HFF-Myc (cell line): Measurements from ENCODE around the gene TPI1.

Source experiments
- DNase-seq: peaks from one replicate; pipeline ENCODE4 v3.0.0-alpha.2; 2011; ENCODE audit warnings: low read depth; ENCODE audit errors: extremely low read depth
- H3K4me3 ChIP-seq: replicated peaks from 2 replicates; pipeline ENCODE4 v1.5.1; 2011; ENCODE audit warnings: low read depth, mild to moderate bottlenecking, control low read depth, low read length
- TF ChIP-seq, protein P1 (sequence below): IDR thresholded peaks from 2 replicates; pipeline ENCODE4 v1.5.1; 2012; ENCODE audit warnings: mild to moderate bottlenecking, low read depth, low read length, control low read depth; ENCODE audit errors: missing control alignments

Gene TPI1

DNA sequence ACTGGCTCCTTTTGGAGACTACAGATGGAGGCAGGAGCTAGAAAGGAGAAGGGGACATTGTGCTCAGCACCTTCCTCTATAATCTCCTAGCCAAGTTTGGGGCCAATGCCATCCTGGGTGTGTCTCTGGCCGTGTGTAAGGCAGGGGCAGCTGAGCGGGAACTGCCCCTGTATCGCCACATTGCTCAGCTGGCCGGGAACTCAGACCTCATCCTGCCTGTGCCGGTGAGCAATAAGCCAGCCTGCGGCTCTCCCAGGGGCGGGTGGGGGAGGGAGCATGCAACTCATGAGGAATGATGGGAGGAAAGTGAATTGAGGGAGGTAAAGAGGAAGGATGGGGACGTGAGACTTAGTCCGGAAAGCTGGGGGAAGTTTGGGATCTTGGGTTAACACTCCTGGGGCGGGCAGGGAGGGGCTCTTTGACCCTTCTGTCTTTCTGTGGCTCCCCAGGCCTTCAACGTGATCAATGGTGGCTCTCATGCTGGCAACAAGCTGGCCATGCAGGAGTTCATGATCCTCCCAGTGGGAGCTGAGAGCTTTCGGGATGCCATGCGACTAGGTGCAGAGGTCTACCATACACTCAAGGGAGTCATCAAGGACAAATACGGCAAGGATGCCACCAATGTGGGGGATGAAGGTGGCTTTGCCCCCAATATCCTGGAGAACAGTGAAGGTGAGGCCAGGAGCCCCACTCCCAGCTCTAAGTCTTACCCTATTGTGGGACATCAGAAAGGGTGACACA is 50.3 kb downstream of the TPI1 start:
- H3K4me3 ChIP-seq: no peak overlapping the region
- DNase-seq: no peak
- TF ChIP-seq, protein P1, sequence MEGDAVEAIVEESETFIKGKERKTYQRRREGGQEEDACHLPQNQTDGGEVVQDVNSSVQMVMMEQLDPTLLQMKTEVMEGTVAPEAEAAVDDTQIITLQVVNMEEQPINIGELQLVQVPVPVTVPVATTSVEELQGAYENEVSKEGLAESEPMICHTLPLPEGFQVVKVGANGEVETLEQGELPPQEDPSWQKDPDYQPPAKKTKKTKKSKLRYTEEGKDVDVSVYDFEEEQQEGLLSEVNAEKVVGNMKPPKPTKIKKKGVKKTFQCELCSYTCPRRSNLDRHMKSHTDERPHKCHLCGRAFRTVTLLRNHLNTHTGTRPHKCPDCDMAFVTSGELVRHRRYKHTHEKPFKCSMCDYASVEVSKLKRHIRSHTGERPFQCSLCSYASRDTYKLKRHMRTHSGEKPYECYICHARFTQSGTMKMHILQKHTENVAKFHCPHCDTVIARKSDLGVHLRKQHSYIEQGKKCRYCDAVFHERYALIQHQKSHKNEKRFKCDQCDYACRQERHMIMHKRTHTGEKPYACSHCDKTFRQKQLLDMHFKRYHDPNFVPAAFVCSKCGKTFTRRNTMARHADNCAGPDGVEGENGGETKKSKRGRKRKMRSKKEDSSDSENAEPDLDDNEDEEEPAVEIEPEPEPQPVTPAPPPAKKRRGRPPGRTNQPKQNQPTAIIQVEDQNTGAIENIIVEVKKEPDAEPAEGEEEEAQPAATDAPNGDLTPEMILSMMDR: no peak

DNA sequence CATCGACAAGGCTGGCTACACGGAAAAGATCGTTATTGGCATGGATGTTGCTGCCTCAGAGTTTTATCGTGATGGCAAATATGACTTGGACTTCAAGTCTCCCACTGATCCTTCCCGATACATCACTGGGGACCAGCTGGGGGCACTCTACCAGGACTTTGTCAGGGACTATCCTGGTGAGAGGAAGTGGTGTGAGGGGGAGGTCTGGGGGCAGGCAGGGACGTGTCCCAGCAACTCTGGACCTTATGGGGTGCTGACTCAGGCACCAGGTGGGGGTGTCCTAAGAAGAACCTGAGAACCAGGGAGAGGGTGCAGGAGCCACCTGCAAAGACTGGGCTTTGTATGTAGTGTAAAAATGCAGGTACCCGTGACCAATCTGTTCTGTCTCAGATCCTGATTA is 52.3 kb downstream of the TPI1 start:
- no peak for DNase-seq
- TF ChIP-seq, protein P1: peak; percentile 9
- H3K4me3 ChIP-seq: no peak overlapping the region
